GM12875 (cell line): ENCODE measurements around the gene BCS1L.
"Not testable (repeated sequence)": the region's sequence is repeated elsewhere in the genome, so short reads cannot be mapped to it uniquely, and the experiment has no call there.

Source experiments
- H3K4me3 ChIP-seq: one replicate; pipeline ENCODE4 v1.5.1; 2011; ENCODE audit warnings: low read depth, low read length, control low read depth
- TF ChIP-seq, protein P1 (sequence below): IDR thresholded peaks from 2 replicates; pipeline ENCODE4 v1.5.1; 2011; ENCODE audit warnings: low read depth, mild to moderate bottlenecking, control low read depth, inconsistent platforms, low read length, moderate library complexity, borderline replicate concordance; ENCODE audit not compliant: insufficient read depth

Gene BCS1L

DNA sequence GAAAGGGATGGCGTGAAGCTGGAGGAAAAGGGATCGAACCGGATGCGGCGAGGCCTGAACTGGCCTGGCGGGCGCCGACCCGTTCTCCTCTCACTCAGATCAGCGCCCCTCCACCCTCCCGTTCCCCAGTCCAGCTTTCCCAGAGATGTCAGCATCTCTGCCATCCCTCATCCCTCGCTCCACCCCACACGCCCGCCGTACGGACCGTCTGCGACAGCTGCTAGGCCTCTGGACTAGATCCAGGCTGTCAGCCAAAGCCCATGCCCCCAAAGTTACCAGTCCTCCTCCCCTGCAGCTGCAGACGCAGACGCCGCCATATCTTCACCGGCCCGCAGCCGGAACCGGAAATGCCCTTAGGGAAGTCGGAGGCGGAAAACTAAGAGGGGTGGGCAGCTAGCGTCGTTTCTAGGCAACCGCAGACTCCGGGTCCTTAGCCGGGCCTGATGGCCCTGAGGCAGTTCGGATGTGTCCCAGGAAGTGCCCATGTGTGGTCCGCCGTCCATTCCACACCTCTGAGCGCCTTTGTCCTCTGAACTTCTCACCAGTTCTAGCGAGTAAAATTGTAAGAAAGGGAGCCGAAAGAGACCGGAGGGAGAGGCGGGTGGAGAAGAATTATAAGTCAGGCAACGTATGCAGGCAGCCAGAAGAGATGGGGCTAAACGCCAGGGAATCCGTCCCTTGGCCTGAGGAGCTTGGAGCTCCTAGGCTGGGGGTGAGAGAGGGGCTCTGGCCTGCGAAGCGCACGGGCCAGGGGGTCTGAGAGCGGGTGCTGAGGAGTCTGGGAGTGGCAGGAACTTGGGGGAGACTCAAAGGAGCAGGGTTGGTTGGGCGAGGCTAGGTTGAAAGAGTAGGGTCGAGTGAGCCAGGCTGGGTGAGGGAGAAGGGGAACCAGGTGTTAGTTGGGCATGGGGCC is 12.4 kb downstream of the BCS1L start, which contains the start of the genes RNF25 and STK36:
Gene RNF25, minus strand, starts transcription at position 349 of the 913 bp plus-strand sequence. Its CDS starts 32 bp downstream, at position 317.
Gene STK36, plus strand, starts transcription at position 433 of the 913 bp plus-strand sequence. CDS start 744 bp downstream, outside the sequence.
- TF ChIP-seq, protein P1, sequence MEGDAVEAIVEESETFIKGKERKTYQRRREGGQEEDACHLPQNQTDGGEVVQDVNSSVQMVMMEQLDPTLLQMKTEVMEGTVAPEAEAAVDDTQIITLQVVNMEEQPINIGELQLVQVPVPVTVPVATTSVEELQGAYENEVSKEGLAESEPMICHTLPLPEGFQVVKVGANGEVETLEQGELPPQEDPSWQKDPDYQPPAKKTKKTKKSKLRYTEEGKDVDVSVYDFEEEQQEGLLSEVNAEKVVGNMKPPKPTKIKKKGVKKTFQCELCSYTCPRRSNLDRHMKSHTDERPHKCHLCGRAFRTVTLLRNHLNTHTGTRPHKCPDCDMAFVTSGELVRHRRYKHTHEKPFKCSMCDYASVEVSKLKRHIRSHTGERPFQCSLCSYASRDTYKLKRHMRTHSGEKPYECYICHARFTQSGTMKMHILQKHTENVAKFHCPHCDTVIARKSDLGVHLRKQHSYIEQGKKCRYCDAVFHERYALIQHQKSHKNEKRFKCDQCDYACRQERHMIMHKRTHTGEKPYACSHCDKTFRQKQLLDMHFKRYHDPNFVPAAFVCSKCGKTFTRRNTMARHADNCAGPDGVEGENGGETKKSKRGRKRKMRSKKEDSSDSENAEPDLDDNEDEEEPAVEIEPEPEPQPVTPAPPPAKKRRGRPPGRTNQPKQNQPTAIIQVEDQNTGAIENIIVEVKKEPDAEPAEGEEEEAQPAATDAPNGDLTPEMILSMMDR, result no peak
- peak within 1 kb of the TSS; percentile 65 for H3K4me3 ChIP-seq

DNA sequence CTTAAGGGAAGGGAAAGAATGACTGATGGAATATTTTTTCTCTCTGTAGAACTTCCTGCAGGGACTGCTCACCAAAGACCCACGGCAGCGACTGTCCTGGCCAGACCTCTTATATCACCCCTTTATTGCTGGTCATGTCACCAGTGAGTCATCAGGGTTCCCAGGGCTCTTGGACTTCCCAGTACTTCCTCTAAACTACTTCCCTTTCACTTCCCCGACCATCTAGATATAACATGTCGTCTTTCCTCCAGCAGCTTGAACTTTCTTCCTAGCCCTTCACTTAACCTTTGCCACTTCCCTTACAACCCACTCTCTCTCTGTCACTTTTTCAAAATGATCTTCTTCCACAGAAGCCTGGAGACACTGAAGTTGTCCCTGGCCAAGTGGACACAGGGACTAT is 19.6 kb downstream of the BCS1L start:
- no peak overlapping the region for H3K4me3 ChIP-seq
- TF ChIP-seq, protein P1, result no peak

DNA sequence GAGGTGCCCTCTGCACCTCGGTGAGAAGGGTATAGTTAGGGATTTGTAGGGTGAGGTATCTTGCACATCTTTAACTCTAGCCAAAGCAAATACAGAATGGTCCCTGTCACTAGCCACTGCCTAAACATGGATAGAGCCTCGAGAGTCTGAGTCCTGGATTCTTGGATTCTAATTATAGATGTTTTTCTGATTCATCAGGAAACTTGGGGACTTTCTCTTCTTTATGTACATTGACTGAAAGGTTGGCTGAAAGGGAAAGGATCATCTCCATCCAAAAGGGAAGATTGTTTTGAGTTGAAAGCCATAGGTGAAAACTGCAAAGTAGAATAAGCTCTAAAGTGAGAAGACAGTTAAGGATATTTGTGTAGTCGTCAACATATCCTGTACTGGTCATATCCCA is 20.6 kb downstream of the BCS1L start:
- TF ChIP-seq, protein P1, result no peak
- no peak overlapping the region for H3K4me3 ChIP-seq

DNA sequence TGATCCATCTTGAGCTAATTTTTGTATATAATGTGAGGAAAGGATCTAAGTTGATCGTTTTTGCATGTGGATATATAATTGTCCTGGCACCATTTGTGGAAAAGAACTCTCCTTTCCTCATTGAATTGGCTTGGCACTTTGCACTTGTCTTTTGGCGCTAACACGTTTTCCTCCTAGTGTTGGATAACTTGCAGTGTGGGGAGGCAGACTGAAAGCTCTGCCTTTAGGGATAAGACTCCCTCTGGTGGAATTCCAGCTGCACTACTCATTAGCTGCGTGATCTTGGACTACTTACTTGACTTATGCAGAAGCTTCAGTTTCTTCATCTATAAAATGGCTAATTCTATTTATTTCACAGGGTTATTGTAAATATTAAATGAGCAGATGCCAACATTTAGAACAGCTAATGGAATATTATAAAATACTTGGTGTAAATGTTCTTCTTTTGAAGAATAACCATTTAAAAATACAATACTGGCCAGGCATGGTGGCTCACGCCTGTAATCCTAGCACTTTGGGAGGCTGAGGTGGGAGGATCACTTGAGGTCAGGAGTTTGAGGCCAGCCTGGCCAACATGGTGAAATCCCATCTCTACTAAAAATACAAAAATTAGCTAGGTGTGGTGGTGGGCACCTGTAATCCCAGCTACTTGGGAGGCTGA is 28.0 kb downstream of the BCS1L start:
- not testable (repeated sequence) for H3K4me3 ChIP-seq
- TF ChIP-seq, protein P1, result peak; percentile 73

DNA sequence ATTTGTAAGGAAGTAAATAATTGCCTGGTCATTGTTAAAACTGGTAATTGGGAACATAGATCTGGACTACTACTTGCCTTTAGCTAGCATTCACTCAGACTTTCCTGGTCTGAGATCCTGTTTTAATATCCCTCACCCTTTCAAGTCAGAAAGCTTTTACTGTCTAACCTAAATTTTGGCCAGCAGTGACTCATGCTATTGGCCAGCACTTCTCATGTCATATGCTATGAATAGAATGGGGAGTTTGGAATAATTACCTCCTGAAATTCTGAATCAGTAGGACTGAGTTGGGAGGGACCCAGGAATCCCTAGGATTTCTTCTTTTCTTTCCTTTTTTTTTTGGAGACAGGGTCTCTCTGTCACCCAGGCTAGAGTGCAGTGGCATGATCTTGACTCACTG is 31.8 kb downstream of the BCS1L start:
- H3K4me3 ChIP-seq, result no peak overlapping the region
- TF ChIP-seq, protein P1, result no peak

DNA sequence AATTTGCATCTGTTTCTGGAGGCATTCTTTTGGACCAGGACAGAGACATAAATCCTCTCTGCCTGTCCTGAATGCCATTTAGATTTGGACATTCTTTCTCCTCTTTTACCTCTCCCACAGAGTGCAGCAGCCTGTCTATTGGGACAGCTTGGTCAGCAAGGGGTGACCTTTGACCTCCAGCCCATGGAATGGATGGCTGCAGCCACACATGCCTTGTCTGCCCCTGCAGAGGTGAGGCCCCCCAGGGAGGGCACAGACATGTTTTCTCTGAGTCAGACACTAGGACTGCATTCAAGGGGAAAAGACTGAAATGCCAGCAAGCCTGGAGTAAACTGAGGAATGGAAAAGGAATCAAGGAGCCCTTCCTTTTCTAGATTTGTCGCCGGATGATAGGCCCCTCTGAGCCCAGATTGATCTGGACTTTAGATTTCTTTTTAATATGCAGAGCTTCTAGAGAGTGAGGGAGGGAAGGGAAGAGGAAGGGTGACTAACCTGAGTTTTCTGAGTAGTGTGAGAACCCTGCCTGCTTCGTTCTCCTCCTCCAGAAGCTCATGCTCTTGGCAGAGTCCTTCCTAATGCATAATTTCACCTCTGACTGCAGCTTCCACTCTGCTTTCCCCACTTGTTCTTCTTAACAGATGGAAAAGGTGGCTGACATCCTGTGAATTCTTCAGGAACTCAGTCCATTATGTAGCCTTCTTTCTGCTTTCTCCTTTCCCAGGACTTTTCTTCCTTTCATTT is 35.1 kb downstream of the BCS1L start:
- TF ChIP-seq, protein P1, result no peak
- no peak overlapping the region for H3K4me3 ChIP-seq
